Esophagus squamous epithelium (tissue), 4 donors: ENCODE results near the gene SMYD3.

ENCODE experiments used
- POLR2A ChIP-seq, 4 donors: fragments of 450-650 bp; IDR thresholded peaks; one replicate each; pipeline ENCODE4 v1.6.1; 2017; ENCODE audit warnings: antibody characterized with exemption in 4 of 4, mild to moderate bottlenecking in 4 of 4, moderate library complexity in 3 of 4
- TF ChIP-seq, protein P1 (sequence below), 6 experiments: fragments of 450-650 bp in 4 of 6; fragments of 200-600 bp in 2 of 6; sonication (generic) in 2 of 6; IDR thresholded peaks; one replicate each; pipeline ENCODE4 v1.5.1; 2016 to 2019; ENCODE audit warnings: antibody characterized with exemption in 6 of 6, mild to moderate bottlenecking in 4 of 6, moderate library complexity in 4 of 6

DNA sequence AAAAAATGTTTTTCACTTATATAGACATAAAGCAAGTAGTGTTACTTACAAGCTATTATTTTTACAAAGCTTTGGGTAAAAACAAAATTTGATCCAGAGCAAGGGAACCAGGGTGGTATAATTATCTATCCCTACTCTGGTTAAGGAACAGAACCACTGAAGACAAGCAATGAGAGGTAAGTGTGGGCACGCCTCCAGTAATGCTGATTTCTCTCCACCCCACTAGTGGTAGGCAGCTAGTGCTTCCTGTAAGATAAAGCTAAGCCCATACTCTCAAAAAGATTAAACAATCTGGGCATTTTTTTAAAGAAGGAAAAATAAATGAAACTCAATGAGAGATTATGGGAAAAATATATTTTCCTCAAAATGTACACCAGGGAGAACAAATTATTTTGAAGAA is 36.9 kb upstream of the SMYD3 start:
- no peak for TF ChIP-seq POLR2A (IDR thresholded peaks at IDR 0.05)
- TF ChIP-seq, protein P1, sequence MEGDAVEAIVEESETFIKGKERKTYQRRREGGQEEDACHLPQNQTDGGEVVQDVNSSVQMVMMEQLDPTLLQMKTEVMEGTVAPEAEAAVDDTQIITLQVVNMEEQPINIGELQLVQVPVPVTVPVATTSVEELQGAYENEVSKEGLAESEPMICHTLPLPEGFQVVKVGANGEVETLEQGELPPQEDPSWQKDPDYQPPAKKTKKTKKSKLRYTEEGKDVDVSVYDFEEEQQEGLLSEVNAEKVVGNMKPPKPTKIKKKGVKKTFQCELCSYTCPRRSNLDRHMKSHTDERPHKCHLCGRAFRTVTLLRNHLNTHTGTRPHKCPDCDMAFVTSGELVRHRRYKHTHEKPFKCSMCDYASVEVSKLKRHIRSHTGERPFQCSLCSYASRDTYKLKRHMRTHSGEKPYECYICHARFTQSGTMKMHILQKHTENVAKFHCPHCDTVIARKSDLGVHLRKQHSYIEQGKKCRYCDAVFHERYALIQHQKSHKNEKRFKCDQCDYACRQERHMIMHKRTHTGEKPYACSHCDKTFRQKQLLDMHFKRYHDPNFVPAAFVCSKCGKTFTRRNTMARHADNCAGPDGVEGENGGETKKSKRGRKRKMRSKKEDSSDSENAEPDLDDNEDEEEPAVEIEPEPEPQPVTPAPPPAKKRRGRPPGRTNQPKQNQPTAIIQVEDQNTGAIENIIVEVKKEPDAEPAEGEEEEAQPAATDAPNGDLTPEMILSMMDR (IDR thresholded peaks at IDR 0.05): no peak
